ENCODE results near the gene RNH1.
"Not testable (repeated sequence)": the region's sequence is repeated elsewhere in the genome, so short reads cannot be mapped to it uniquely, and the experiment has no call there.

The RNH1 gene

GRCh38 chr11:473962-474785, 32.9 kb downstream of the RNH1 start:
- DNase-seq = no peak

GRCh38 chr11:473415-473814, 33.6 kb downstream of the RNH1 start:
- DNase-seq = no peak

GRCh38 chr11:472816-473215, 34.2 kb downstream of the RNH1 start:
- no peak for DNase-seq

GRCh38 chr11:472272-472671, 34.8 kb downstream of the RNH1 start:
- DNase-seq = no peak

GRCh38 chr11:471468-472145, 35.4 kb downstream of the RNH1 start:
- DNase-seq = no peak

- DNase-seq = no peak
Measured at GRCh38 chr11:469684-470560, 37.1 kb downstream of the RNH1 start.

- DNase-seq = not testable (repeated sequence)
Measured at GRCh38 chr11:469026-469683, 37.9 kb downstream of the RNH1 start.

- no peak for DNase-seq
Measured at GRCh38 chr11:468493-468892, 38.5 kb downstream of the RNH1 start.

- DNase-seq = no peak
Measured at GRCh38 chr11:468036-468435, 39.0 kb downstream of the RNH1 start.

- no peak for DNase-seq
Measured at GRCh38 chr11:465896-466530, 41.0 kb downstream of the RNH1 start.

GRCh38 chr11:464316-464715, 42.7 kb downstream of the RNH1 start:
- no peak for DNase-seq

- DNase-seq = no peak
Measured at GRCh38 chr11:462107-462890, 44.7 kb downstream of the RNH1 start.

- DNase-seq = no peak
Measured at GRCh38 chr11:461626-462025, 45.4 kb downstream of the RNH1 start.

GRCh38 chr11:460331-461199, 46.5 kb downstream of the RNH1 start:
- no peak for DNase-seq

GRCh38 chr11:459511-460220, 47.4 kb downstream of the RNH1 start:
- DNase-seq = no peak

GRCh38 chr11:457111-457760, 49.8 kb downstream of the RNH1 start:
- no peak for DNase-seq

- DNase-seq = no peak
Measured at GRCh38 chr11:456533-456932, 50.5 kb downstream of the RNH1 start.

GRCh38 chr11:455566-456147, 51.4 kb downstream of the RNH1 start:
- DNase-seq = no peak
